Activated T-cell treated with anti-CD3 and anti-CD28 coated beads, Interleukin-2, amount 50 U/mL, for 24 hours (primary cell): ENCODE results near the gene SERGEF.
"Not testable (repeated sequence)": the region's sequence is repeated elsewhere in the genome, so short reads cannot be mapped to it uniquely, and the experiment has no call there.

Experiments
- DNase-seq: peaks from one replicate; pipeline ENCODE4 v3.0.0-alpha.2; 2020
- H3K27ac Mint-ChIP-seq: 2 replicates; pipeline ENCODE4 v1.8.0; 2020; ENCODE audit warnings: mild to moderate bottlenecking, mixed read lengths
- H3K27me3 Mint-ChIP-seq: 2 replicates; pipeline ENCODE4 v1.8.0; 2020; ENCODE audit warnings: mixed read lengths
- H3K36me3 Mint-ChIP-seq: 2 replicates; pipeline ENCODE4 v1.8.0; 2020; ENCODE audit warnings: low read depth, mixed read lengths
- H3K4me1 Mint-ChIP-seq: 2 replicates; pipeline ENCODE4 v1.8.0; 2020; ENCODE audit warnings: low read depth, mixed read lengths
- H3K4me3 Mint-ChIP-seq: 2 replicates; pipeline ENCODE4 v1.8.0; 2020; ENCODE audit warnings: mild to moderate bottlenecking, moderate library complexity, mixed read lengths
- H3K9me3 Mint-ChIP-seq: 2 replicates; pipeline ENCODE4 v1.8.0; 2020; ENCODE audit warnings: mixed read lengths

The SERGEF gene

DNA sequence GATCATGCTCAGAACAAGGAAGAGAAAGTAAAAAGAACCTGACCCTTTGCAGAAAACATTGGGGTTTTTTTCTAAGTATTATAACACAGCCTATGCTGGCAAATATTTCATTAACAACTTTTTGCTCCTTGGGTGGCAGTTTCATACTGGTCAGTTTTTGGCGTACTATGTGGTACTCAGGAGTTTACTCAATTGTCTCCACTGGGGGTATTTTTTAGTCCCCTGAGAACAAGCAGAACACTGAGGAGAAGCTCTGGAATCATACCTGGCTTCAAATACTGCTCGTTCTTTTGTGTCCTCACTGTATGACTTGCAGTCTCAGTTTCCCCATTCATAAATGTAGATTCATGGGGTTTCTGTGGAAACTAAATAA lies 90.4 kb downstream of the SERGEF start:
- H3K27me3 Mint-ChIP-seq: no peaks in the 10 kb centered on the region
- H3K27ac Mint-ChIP-seq: no peak overlapping the region
- no peak overlapping the region for H3K4me3 Mint-ChIP-seq
- H3K4me1 Mint-ChIP-seq: no peaks in the 10 kb centered on the region
- no peak for DNase-seq
- no peaks in the 10 kb centered on the region for H3K9me3 Mint-ChIP-seq
- H3K36me3 Mint-ChIP-seq: peaks cover 77% of the 10 kb centered on the region

- Mint-ChIP-seq H3K27ac (no peak overlapping the region), H3K4me1 (no peaks in the 10 kb centered on the region), H3K27me3 (no peaks in the 10 kb centered on the region), H3K36me3 (peaks cover 81% of the 10 kb centered on the region), H3K9me3 (no peaks in the 10 kb centered on the region), H3K4me3 (no peak overlapping the region)
- no peak for DNase-seq
Measured at GRCh38 chr11:17921659-17922415, 91.0 kb downstream of the SERGEF start.

GRCh38 chr11:17918049-17918605 lies 94.7 kb downstream of the SERGEF start:
- no peak overlapping the region for H3K4me3 Mint-ChIP-seq
- no peaks in the 10 kb centered on the region for H3K9me3 Mint-ChIP-seq
- DNase-seq: no peak
- peaks cover 68% of the 10 kb centered on the region for H3K36me3 Mint-ChIP-seq
- H3K27ac Mint-ChIP-seq: no peak overlapping the region
- peaks cover 8% of the 10 kb centered on the region for H3K4me1 Mint-ChIP-seq
- no peaks in the 10 kb centered on the region for H3K27me3 Mint-ChIP-seq

- Mint-ChIP-seq H3K36me3 (peaks cover 65% of the 10 kb centered on the region), H3K27me3 (no peaks in the 10 kb centered on the region), H3K4me3 (no peak overlapping the region), H3K4me1 (peaks cover 8% of the 10 kb centered on the region), H3K9me3 (no peaks in the 10 kb centered on the region), H3K27ac (no peak overlapping the region)
- no peak for DNase-seq
Measured at GRCh38 chr11:17917556-17917955, 95.3 kb downstream of the SERGEF start.

GRCh38 chr11:17915500-17916143 lies 97.2 kb downstream of the SERGEF start:
- peaks cover 55% of the 10 kb centered on the region for H3K36me3 Mint-ChIP-seq
- H3K9me3 Mint-ChIP-seq: no peaks in the 10 kb centered on the region
- no peaks in the 10 kb centered on the region for H3K27me3 Mint-ChIP-seq
- no peak overlapping the region for H3K4me3 Mint-ChIP-seq
- no peak for DNase-seq
- H3K4me1 Mint-ChIP-seq: peaks cover 8% of the 10 kb centered on the region
- H3K27ac Mint-ChIP-seq: no peak overlapping the region

GRCh38 chr11:17914957-17915356 lies 97.9 kb downstream of the SERGEF start:
- no peaks in the 10 kb centered on the region for H3K9me3 Mint-ChIP-seq
- no peak overlapping the region for H3K27ac Mint-ChIP-seq
- no peak overlapping the region for H3K4me3 Mint-ChIP-seq
- no peaks in the 10 kb centered on the region for H3K27me3 Mint-ChIP-seq
- peaks cover 8% of the 10 kb centered on the region for H3K4me1 Mint-ChIP-seq
- no peak for DNase-seq
- H3K36me3 Mint-ChIP-seq: peaks cover 52% of the 10 kb centered on the region

DNA sequence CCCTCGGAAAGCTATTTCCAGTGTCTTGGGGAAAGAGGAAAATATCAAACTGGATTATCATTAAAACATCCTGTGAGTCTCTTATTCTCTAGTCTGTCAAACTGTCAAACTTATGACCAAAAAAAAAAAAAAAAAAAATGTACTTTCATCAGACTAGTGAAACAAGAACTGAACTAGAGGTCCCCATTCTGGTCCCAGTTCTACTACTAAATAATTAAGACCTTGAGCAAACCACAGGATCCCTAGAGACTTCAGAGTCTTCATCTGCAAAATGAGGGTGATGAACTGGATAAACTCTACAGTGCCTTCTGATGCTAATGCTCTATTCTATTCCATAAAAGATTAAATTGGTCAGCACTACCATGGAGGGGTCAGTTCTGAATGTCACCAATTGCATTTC lies 105.8 kb downstream of the SERGEF start:
- Mint-ChIP-seq H3K36me3 (peaks cover 20% of the 10 kb centered on the region), H3K9me3 (no peaks in the 10 kb centered on the region), H3K4me1 (no peaks in the 10 kb centered on the region), H3K27ac (no peak overlapping the region), H3K27me3 (no peaks in the 10 kb centered on the region), H3K4me3 (no peak overlapping the region)
- no peak for DNase-seq

DNA sequence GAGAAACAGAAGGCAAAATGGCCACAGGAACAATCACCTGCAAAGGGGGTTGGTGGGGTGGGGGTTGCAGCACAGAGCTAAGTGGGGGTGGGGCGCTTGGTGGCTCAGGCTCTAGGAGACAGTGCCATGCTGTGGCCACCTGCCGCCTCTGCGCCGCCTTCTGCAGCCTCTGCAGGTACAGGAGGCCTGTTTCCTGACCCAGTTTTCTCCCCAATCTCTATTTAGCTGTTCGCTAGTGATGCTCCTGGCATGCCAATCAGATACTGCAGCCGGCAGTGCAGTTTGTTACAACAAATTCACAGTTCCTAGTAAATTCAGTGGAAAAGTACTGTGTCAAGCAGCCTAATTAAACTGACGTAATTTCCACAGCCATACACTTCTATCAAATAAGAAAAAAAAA lies 106.4 kb downstream of the SERGEF start:
- no peak for DNase-seq
- no peaks in the 10 kb centered on the region for H3K9me3 Mint-ChIP-seq
- H3K4me1 Mint-ChIP-seq: no peaks in the 10 kb centered on the region
- no peak overlapping the region for H3K4me3 Mint-ChIP-seq
- peaks cover 22% of the 10 kb centered on the region for H3K36me3 Mint-ChIP-seq
- H3K27ac Mint-ChIP-seq: no peak overlapping the region
- no peaks in the 10 kb centered on the region for H3K27me3 Mint-ChIP-seq

GRCh38 chr11:17905477-17905876 lies 107.4 kb downstream of the SERGEF start:
- Mint-ChIP-seq H3K27ac (no peak overlapping the region), H3K4me3 (no peak overlapping the region), H3K27me3 (no peaks in the 10 kb centered on the region), H3K4me1 (no peaks in the 10 kb centered on the region), H3K36me3 (peaks cover 19% of the 10 kb centered on the region), H3K9me3 (no peaks in the 10 kb centered on the region)
- no peak for DNase-seq

DNA sequence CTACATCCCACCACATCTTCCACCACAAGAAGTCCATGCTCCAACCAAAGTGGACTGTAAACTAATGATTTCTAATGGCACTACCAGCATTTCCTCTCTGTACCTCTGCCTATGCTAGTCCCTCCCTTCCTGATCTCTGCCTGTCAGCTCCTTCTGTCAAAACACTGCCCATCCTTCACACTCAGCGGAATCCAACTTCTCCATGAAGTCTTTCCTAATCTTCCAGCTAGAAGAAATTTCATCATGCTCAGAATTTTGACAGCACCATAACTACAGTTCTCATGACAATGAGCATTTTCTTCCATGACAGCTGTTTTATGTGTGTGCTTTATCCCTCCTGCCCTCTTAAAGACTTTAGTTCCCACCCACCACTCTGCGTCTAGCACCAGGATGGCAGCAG lies 111.4 kb downstream of the SERGEF start:
- DNase-seq: no peak
- Mint-ChIP-seq H3K9me3 (no peaks in the 10 kb centered on the region), H3K27ac (no peak overlapping the region)

DNA sequence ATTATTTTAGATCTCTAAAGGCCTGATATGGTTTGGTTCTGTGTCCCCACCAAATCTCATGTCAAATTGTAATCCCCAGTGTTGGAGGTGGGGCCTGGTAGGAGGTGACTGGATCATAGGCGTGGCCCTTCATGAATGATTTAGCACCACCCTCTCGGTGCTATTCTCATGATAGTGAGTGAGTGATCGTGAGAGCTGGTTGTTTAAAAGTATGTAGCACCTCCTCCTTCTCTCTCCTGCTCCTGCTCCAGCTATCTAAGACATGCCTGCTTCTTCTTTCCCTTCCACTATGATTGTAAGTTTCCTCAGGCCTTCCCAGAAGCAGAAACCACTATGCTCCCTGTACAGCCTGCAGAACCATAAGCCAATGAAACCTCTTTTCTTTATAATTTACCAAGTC lies 114.1 kb downstream of the SERGEF start:
- Mint-ChIP-seq H3K4me3 (no peak overlapping the region), H3K4me1 (peaks cover 2% of the 10 kb centered on the region), H3K27me3 (no peaks in the 10 kb centered on the region), H3K27ac (no peak overlapping the region), H3K36me3 (peaks cover 10% of the 10 kb centered on the region), H3K9me3 (no peaks in the 10 kb centered on the region)
- DNase-seq: no peak

More for the DNA sequence above, 111.4 kb downstream of the SERGEF start:
- no peak overlapping the region for H3K4me3 Mint-ChIP-seq
- peaks cover 2% of the 10 kb centered on the region for H3K4me1 Mint-ChIP-seq
- no peaks in the 10 kb centered on the region for H3K27me3 Mint-ChIP-seq
- peaks cover 13% of the 10 kb centered on the region for H3K36me3 Mint-ChIP-seq

DNA sequence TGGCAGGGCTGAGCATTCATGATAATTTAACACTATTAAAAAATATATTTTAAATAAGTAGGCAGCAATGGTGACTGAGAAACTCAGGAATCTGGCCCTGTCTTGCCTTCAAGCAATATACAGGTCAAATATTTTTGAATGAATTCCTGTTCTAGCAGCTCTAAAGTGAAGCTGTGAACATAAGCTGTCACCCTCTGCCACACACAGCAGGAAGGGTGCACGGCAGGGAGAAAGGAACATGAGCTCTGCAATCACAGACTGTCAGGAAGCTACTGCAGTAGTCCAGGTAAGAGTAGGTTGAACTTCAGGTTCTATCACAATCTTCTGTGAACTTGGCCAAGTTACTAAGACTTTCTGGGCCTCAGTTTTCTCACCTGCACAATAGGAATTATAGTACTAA lies 114.8 kb downstream of the SERGEF start:
- peaks cover 15% of the 10 kb centered on the region for H3K36me3 Mint-ChIP-seq

GRCh38 chr11:17897495-17897894 lies 115.4 kb downstream of the SERGEF start:
- no peak overlapping the region for H3K27ac Mint-ChIP-seq

More for the DNA sequence above, 114.8 kb downstream of the SERGEF start:
- peaks cover 2% of the 10 kb centered on the region for H3K4me1 Mint-ChIP-seq
- no peaks in the 10 kb centered on the region for H3K27me3 Mint-ChIP-seq
- H3K27ac Mint-ChIP-seq: no peak overlapping the region
- H3K4me3 Mint-ChIP-seq: no peak overlapping the region
- no peak for DNase-seq
- H3K9me3 Mint-ChIP-seq: no peaks in the 10 kb centered on the region

DNA sequence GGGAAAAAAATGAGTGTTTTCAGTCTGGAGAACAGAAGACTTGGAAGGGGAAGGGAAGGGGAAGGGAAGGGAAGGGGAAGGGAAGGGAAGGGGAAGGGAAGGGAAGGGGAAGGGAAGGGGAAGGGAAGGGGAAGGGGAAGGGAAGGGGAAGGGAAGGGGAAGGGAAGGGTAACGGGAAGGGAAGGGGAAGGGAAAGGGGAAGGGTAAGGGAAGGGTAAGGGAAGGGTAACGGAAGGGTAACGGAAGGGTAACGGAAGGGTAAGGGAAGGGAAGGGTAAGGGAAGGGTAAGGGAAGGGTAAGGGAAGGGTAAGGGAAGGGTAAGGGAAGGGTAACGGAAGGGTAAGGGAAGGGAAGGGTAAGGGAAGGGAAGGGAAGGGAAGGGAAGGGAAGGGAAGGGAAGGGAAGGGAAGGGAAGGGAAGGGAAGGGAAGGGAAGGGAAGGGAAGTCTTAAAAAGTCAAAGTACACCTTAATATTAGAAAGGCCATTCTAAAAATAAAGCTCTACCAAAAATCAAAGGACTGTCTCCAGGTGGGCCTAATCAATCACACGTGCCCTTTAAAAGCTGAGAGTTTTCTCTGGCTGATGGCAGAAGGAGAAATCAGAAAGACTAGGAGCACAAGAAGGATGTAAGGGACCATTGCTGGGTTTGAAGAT lies 116.2 kb downstream of the SERGEF start:
- H3K27me3 Mint-ChIP-seq: not testable (repeated sequence)

More at GRCh38 chr11:17897495-17897894, 115.4 kb downstream of the SERGEF start:
- no peak for DNase-seq
- peaks cover 2% of the 10 kb centered on the region for H3K4me1 Mint-ChIP-seq
- no peak overlapping the region for H3K4me3 Mint-ChIP-seq
- no peaks in the 10 kb centered on the region for H3K27me3 Mint-ChIP-seq
- no peaks in the 10 kb centered on the region for H3K9me3 Mint-ChIP-seq
- H3K36me3 Mint-ChIP-seq: peaks cover 21% of the 10 kb centered on the region

More for the DNA sequence above, 116.2 kb downstream of the SERGEF start:
- not testable (repeated sequence) for DNase-seq, H3K4me3 Mint-ChIP-seq, H3K9me3 Mint-ChIP-seq, H3K4me1 Mint-ChIP-seq, H3K27ac Mint-ChIP-seq
- peaks cover 27% of the 10 kb centered on the region for H3K36me3 Mint-ChIP-seq
